Spleen (tissue), 7 donors: ENCODE data around the gene SLC35E2B.

Experiments used
- POLR2A ChIP-seq, 3 donors: fragments of 450-650 bp; IDR thresholded peaks; one replicate each; pipeline ENCODE4 v1.5.1; 2017; ENCODE audit warnings: antibody characterized with exemption in 3 of 3, mild to moderate bottlenecking in 1 of 3
- POLR2AphosphoS5 ChIP-seq, 3 donors: sonication (generic); formaldehyde crosslinking; IDR thresholded peaks; one replicate each; pipeline ENCODE4 v1.5.1; 2017; ENCODE audit warnings: antibody characterized with exemption in 3 of 3
- TF ChIP-seq, protein P1 (sequence below), 11 experiments: fragments of 200-600 bp in 7 of 11; fragments of 450-650 bp in 4 of 11; sonication (generic) in 4 of 11; IDR thresholded peaks in 8 of 11; conservative IDR thresholded peaks in 3 of 11; 1 replicate in 7 of 11; 2 replicates in 4 of 11; pipeline versions ENCODE4 v1.4.0 to v1.8.0; 2016 to 2021; ENCODE audit warnings: antibody characterized with exemption in 11 of 11, inconsistent platforms in 4 of 11, mild to moderate bottlenecking in 1 of 11
- donor health status: DM: no; HTN: no; CAD: no; lungs with moderate emphysema.
- donor health status: DM: no; HTN: no; CAD: no.
- donor health status: DM: no; HTN: no; CAD: no.

DNA sequence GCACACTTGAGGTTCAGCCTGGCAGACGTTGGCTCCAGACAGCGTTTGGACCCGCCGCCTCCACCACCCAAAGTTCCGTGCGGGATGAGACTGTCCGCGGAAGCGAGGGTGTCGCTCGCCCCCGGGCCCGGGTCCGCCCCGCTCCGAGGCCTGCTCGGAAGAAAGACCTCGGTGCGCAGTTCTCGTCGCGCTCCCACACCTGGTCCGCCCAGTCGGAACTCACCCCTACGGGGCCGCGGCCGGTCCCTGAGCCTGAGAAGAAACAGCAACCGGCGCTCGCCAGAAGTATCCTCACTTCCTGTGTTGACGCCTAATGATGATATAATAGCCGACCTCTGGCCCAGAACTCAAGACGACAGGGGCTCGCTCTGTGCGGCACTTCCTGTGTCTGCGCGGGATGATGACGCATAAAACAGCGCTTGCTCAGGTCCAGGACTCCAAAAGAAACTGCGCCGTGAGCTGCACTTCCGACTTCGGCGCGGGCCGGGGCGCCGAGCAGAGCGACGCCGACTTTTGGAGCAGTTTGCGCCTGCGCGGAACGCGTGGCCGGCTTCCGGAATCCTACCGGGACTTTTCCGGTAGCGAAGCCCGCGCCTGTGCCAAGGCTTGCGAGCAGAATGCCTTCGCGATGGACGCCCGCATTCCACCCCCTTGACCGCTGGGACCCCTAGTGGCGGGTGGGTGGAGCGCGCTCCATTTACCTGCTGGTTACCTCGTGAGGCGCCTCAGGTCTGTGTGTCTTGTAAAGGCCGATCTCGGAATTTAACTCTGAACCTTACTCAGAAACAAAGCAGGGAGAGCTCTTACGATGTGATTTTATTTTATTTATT is 31.7 kb upstream of the SLC35E2B start, which contains the start of gene CDK11A:
- TF ChIP-seq POLR2A (IDR thresholded peaks at IDR 0.05) (peak in 2 of 3 donors; percentile 61 to 78), POLR2AphosphoS5 (IDR thresholded peaks at IDR 0.05) (peak; percentile 94 to 97 (median 95))
- TF ChIP-seq, protein P1, sequence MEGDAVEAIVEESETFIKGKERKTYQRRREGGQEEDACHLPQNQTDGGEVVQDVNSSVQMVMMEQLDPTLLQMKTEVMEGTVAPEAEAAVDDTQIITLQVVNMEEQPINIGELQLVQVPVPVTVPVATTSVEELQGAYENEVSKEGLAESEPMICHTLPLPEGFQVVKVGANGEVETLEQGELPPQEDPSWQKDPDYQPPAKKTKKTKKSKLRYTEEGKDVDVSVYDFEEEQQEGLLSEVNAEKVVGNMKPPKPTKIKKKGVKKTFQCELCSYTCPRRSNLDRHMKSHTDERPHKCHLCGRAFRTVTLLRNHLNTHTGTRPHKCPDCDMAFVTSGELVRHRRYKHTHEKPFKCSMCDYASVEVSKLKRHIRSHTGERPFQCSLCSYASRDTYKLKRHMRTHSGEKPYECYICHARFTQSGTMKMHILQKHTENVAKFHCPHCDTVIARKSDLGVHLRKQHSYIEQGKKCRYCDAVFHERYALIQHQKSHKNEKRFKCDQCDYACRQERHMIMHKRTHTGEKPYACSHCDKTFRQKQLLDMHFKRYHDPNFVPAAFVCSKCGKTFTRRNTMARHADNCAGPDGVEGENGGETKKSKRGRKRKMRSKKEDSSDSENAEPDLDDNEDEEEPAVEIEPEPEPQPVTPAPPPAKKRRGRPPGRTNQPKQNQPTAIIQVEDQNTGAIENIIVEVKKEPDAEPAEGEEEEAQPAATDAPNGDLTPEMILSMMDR (IDR thresholded peaks at IDR 0.05 in 8 of 11, conservative IDR thresholded peaks at IDR 0.05 in 3 of 11), result peak in 9 of 11 experiments; percentile 23 to 64 (median 55)
